Measurements from ENCODE around the gene MED8. TPM values are rescaled to one million over a fixed set of nuclear protein-coding genes. Genes with fewer than 3 reads are reported as not detected.

The MED8 gene
- total and polyA plus RNA-seq, 2 of the 8 experiments (the other 6 are each of a cell fraction or from before 2014, with no cell fraction given), result 7.0 to 20.6 TPM

DNA sequence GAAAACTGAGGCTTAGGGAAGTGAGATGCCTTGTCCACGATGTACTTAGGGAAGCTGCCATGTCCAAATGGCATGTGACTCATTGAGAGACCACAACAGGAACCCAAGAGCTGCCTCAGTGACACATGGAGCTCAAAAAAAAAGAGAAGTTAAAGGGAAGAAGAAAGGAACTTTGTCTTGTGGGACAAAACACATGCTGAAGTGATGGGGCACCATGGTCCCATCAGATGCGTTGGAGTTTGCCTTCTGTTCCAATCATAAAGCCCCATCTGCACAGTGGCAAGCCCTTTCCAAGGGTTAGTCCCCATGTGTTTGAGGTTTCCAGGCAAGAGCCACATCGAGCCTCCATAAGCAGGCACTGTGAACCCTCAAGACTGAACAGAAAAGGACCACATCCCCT lies 8.0 kb downstream of the MED8 start (continued):
- TF ChIP-seq SUZ12 (IDR thresholded peaks at IDR 0.05; ENCODE audit: low read length) (no peak), CEBPB (IDR thresholded peaks at IDR 0.05; ENCODE audit: low read depth, low read length) (no peak)
- TF ChIP-seq, protein P1, sequence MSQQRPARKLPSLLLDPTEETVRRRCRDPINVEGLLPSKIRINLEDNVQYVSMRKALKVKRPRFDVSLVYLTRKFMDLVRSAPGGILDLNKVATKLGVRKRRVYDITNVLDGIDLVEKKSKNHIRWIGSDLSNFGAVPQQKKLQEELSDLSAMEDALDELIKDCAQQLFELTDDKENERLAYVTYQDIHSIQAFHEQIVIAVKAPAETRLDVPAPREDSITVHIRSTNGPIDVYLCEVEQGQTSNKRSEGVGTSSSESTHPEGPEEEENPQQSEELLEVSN (IDR thresholded peaks at IDR 0.05), result no peak

Measured in H1 (cell line).